Measurements from ENCODE around the gene RPTOR.

DNA sequence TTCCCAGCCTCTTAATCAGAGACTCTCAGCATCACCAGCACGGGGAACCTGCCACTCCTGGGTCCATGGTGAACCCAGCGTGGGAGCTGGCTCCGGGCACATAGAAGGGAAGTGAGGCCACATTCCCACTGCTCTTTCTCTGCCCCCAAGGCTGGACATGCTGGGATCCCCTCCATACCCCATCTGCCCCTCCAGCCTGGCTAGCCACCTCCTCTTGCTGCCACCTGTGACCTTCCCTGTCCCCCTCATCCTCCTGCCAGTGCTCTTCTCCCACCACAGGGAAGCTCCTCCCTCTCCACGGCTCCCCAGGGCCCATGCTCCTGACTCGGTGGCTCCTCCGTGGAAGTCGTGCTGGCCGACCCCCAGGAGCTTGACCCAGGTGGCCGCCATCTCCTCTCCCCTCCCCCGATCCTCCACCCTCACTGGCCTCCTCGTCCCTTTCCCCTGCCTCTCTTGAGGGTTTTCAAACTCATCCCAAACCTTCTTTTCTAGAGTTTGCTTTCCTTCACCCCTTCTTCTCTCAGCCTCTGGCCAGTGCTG, 307.9 kb downstream of the RPTOR start:
- TF ChIP-seq, protein P1, sequence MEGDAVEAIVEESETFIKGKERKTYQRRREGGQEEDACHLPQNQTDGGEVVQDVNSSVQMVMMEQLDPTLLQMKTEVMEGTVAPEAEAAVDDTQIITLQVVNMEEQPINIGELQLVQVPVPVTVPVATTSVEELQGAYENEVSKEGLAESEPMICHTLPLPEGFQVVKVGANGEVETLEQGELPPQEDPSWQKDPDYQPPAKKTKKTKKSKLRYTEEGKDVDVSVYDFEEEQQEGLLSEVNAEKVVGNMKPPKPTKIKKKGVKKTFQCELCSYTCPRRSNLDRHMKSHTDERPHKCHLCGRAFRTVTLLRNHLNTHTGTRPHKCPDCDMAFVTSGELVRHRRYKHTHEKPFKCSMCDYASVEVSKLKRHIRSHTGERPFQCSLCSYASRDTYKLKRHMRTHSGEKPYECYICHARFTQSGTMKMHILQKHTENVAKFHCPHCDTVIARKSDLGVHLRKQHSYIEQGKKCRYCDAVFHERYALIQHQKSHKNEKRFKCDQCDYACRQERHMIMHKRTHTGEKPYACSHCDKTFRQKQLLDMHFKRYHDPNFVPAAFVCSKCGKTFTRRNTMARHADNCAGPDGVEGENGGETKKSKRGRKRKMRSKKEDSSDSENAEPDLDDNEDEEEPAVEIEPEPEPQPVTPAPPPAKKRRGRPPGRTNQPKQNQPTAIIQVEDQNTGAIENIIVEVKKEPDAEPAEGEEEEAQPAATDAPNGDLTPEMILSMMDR (IDR thresholded peaks at IDR 0.05): no peak
- TF ChIP-seq POLR2A (IDR thresholded peaks at IDR 0.05; ENCODE audit: low read depth) (no peak), EP300 (IDR thresholded peaks at IDR 0.05) (no peak)

Measured in esophagus muscularis mucosa (tissue), 4 donors.